HG03060 (cell line): ENCODE data around the gene UNCX.
"Not testable (repeated sequence)": the region's sequence is repeated elsewhere in the genome, so short reads cannot be mapped to it uniquely, and the experiment has no call there.

Experiments
- ATAC-seq: cut with Tn5 transposase; IDR thresholded peaks from one replicate; pipeline ENCODE4 v1.9.1; 2021; ENCODE audit warnings: low read depth, moderate number of reproducible peaks; ENCODE audit not compliant: unreplicated experiment

Gene UNCX

GRCh38 chr7:1274121-1274875 is 41.6 kb downstream of the UNCX start:
- no peak for ATAC-seq

GRCh38 chr7:1274876-1275375 is 42.3 kb downstream of the UNCX start:
- no peak for ATAC-seq

- no peak for ATAC-seq
Measured at GRCh38 chr7:1275451-1276381, 43.0 kb downstream of the UNCX start.

GRCh38 chr7:1276626-1277175 is 44.0 kb downstream of the UNCX start:
- ATAC-seq: no peak

- ATAC-seq: no peak
Measured at GRCh38 chr7:1278543-1278942, 45.9 kb downstream of the UNCX start.

GRCh38 chr7:1279041-1279440 is 46.4 kb downstream of the UNCX start:
- ATAC-seq: no peak

- not testable (repeated sequence) for ATAC-seq
Measured at GRCh38 chr7:1279895-1280294, 47.2 kb downstream of the UNCX start.

- no peak for ATAC-seq
Measured at GRCh38 chr7:1281068-1281467, 48.4 kb downstream of the UNCX start.

- ATAC-seq: no peak
Measured at GRCh38 chr7:1282679-1283078, 50.0 kb downstream of the UNCX start.

- ATAC-seq: no peak
Measured at GRCh38 chr7:1283337-1283736, 50.7 kb downstream of the UNCX start.

- no peak for ATAC-seq
Measured at GRCh38 chr7:1283941-1284742, 51.5 kb downstream of the UNCX start.

GRCh38 chr7:1284743-1285458 is 52.2 kb downstream of the UNCX start:
- ATAC-seq: no peak

- no peak for ATAC-seq
Measured at GRCh38 chr7:1285556-1286301, 53.1 kb downstream of the UNCX start.
